ENCODE measurements around the gene MTF2.

DNA sequence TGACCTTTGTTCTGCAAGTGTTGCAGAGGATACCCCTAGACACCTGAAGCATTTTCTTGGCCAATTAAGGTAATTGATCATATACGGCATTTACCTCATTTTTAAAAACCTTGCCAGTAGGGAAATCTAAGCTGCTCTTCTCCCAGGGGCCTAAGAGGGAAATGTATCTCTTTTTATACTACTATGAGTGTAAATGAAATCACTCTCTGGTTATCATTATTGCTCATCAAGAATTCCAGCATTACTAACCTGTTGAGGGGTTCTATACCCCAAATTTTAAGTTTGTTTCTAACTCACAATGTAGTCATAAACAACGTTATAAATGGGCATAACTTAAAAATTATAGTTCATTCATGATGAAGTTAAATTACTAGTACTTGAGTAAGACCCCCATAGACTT, 73.8 kb downstream of the MTF2 start:
- TF ChIP-seq POLR2AphosphoS5 (IDR thresholded peaks at IDR 0.05; ENCODE audit: low read depth): no peak
- TF ChIP-seq, protein P1, sequence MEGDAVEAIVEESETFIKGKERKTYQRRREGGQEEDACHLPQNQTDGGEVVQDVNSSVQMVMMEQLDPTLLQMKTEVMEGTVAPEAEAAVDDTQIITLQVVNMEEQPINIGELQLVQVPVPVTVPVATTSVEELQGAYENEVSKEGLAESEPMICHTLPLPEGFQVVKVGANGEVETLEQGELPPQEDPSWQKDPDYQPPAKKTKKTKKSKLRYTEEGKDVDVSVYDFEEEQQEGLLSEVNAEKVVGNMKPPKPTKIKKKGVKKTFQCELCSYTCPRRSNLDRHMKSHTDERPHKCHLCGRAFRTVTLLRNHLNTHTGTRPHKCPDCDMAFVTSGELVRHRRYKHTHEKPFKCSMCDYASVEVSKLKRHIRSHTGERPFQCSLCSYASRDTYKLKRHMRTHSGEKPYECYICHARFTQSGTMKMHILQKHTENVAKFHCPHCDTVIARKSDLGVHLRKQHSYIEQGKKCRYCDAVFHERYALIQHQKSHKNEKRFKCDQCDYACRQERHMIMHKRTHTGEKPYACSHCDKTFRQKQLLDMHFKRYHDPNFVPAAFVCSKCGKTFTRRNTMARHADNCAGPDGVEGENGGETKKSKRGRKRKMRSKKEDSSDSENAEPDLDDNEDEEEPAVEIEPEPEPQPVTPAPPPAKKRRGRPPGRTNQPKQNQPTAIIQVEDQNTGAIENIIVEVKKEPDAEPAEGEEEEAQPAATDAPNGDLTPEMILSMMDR (IDR thresholded peaks at IDR 0.05; ENCODE audit: insufficient read depth, low read length): no peak
- no peak for TF ChIP-seq GABPA (IDR thresholded peaks at IDR 0.05; ENCODE audit: low read depth)
- TF ChIP-seq, protein P2, sequence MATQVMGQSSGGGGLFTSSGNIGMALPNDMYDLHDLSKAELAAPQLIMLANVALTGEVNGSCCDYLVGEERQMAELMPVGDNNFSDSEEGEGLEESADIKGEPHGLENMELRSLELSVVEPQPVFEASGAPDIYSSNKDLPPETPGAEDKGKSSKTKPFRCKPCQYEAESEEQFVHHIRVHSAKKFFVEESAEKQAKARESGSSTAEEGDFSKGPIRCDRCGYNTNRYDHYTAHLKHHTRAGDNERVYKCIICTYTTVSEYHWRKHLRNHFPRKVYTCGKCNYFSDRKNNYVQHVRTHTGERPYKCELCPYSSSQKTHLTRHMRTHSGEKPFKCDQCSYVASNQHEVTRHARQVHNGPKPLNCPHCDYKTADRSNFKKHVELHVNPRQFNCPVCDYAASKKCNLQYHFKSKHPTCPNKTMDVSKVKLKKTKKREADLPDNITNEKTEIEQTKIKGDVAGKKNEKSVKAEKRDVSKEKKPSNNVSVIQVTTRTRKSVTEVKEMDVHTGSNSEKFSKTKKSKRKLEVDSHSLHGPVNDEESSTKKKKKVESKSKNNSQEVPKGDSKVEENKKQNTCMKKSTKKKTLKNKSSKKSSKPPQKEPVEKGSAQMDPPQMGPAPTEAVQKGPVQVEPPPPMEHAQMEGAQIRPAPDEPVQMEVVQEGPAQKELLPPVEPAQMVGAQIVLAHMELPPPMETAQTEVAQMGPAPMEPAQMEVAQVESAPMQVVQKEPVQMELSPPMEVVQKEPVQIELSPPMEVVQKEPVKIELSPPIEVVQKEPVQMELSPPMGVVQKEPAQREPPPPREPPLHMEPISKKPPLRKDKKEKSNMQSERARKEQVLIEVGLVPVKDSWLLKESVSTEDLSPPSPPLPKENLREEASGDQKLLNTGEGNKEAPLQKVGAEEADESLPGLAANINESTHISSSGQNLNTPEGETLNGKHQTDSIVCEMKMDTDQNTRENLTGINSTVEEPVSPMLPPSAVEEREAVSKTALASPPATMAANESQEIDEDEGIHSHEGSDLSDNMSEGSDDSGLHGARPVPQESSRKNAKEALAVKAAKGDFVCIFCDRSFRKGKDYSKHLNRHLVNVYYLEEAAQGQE (IDR thresholded peaks at IDR 0.05; ENCODE audit: insufficient replicate concordance, low read depth): no peak
- TF ChIP-seq SPI1 (IDR thresholded peaks at IDR 0.05; ENCODE audit: borderline replicate concordance, low read depth): no peak
